Activated CD4-positive, alpha-beta memory T cell treated with anti-CD3 and anti-CD28 coated beads for 36 hours (primary cell): ENCODE results near the gene BCAP29. TPM values are rescaled to one million over a fixed set of nuclear protein-coding genes. Genes with fewer than 3 reads are reported as not detected.
A peak's percentile ranks its signal among the peaks of the same experiment; 100 is the strongest.

Experiments used
- CTCF ChIA-PET: fragments of 350-600 bp; sonication (Branson Sonifier 250); formaldehyde crosslinking; loops from one replicate; lab custom pipeline; 2021; ENCODE audit warnings: antibody characterized with exemption, inconsistent platforms; lab: Charles Lee
- POLR2A ChIA-PET: fragments of 350-600 bp; sonication (Branson Sonifier 250); formaldehyde crosslinking; loops from one replicate; lab custom pipeline; 2021; ENCODE audit warnings: antibody characterized with exemption; lab: Charles Lee
- DNase-seq: peaks from one replicate; pipeline ENCODE4 v3.0.0-alpha.2; 2020
- H3K27ac Mint-ChIP-seq: one replicate; pipeline ENCODE4 v1.8.0; 2021; ENCODE audit warnings: mixed read lengths
- H3K27me3 Mint-ChIP-seq: one replicate; pipeline ENCODE4 v1.8.0; 2021; ENCODE audit warnings: mixed read lengths
- H3K36me3 Mint-ChIP-seq: one replicate; pipeline ENCODE4 v1.8.0; 2021; ENCODE audit warnings: mixed read lengths
- H3K4me1 Mint-ChIP-seq: one replicate; pipeline ENCODE4 v1.8.0; 2021; ENCODE audit warnings: low read depth, mixed read lengths
- H3K4me3 Mint-ChIP-seq: one replicate; pipeline ENCODE4 v1.8.0; 2021; ENCODE audit warnings: mild to moderate bottlenecking, mixed read lengths
- H3K9me3 Mint-ChIP-seq: one replicate; pipeline ENCODE4 v1.8.0; 2021; ENCODE audit warnings: mixed read lengths
- intact Hi-C: fragments of 100-400 bp; cut with micrococcal nuclease; formaldehyde crosslinking; loops from one replicate; pipeline ENCODE4 v1.15.1; 2023
- total RNA-seq, 2 experiments: library from RNA; stranded (reverse); gene quantifications; one replicate each; pipeline ENCODE4 v1.2.3, GENCODE V29; 2021

The BCAP29 gene
- total RNA-seq, 2 experiments from 2014 or later = 42.3 to 42.9 TPM

DNA sequence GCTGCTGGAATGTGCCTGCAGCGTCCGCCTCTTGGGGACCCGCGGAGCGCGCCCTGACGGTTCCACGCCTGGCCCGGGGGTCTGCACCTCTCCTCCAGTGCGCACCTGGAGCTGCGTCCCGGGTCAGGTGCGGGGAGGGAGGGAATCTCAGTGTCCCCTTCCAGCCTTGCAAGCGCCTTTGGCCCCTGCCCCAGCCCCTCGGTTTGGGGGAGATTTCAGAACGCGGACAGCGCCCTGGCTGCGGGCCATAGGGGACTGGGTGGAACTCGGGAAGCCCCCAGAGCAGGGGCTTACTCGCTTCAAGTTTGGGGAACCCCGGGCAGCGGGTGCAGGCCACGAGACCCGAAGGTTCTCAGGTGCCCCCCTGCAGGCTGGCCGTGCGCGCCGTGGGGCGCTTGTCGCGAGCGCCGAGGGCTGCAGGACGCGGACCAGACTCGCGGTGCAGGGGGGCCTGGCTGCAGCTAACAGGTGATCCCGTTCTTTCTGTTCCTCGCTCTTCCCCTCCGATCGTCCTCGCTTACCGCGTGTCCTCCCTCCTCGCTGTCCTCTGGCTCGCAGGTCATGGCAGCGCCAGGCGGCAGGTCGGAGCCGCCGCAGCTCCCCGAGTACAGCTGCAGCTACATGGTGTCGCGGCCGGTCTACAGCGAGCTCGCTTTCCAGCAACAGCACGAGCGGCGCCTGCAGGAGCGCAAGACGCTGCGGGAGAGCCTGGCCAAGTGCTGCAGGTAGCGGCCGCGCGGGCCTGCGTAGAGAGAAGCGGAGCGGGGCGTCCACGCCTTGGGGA, 81.2 kb downstream of the BCAP29 start:
- Mint-ChIP-seq H3K27me3 (peaks cover 11% of the 10 kb centered on the region), H3K4me3 (peak overlapping the region; percentile 84), H3K27ac (peak overlapping the region; percentile 93), H3K36me3 (no peaks in the 10 kb centered on the region), H3K4me1 (peaks cover 30% of the 10 kb centered on the region), H3K9me3 (no peaks in the 10 kb centered on the region)
- ChIA-PET POLR2A (interaction anchor here (0.6 to 1.6 kb wide), 5 partner anchors 9 to 492 kb away, joined by 3 to 4 read pairs (median 3); partner anchors contain the start of genes COG5, DUS4L and HBP1), CTCF (interaction anchor here (0.8 to 2.4 kb wide), 11 partner anchors 27 to 218 kb away, joined by 3 to 8 read pairs (median 5); partner anchors contain the start of genes BCAP29, CBLL1, COG5 and DUS4L)
- intact Hi-C loops = loop anchor here (5.0 kb wide), 2 partner anchors 216 to 1314 kb away; no protein-coding TSS in a partner anchor
- peak; percentile 70 for DNase-seq

DNA sequence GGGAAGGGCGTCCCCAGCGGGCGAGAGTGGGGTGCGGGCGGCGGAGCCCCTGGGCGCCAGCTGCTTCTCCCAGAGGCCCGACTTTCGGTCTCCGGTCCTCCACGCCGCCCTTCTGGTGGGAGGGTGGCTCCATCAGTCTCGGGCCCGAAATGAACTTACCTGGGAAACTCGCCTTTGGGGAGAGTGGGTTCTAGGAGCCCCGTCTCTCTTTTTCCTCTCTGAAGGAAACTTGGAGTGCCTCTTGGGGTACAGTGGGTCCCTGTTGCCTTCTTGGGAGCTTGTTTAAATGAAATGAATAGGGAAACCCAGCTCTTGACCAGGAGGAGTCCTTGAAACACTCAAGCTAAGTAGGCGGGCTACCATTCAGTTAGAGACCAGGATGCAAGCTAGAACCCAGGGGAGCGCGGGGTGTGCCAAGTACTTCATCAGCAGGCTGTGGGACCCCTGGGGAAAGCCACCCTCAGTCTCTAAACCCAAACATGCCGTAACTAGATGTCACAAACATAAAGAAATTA, 81.9 kb downstream of the BCAP29 start:
- POLR2A ChIA-PET = interaction anchor here (1.5 to 1.6 kb wide), 2 partner anchors 8 to 81 kb away, joined by 3 to 4 read pairs; no protein-coding TSS in a partner anchor
- intact Hi-C loops = loop anchor here (5.0 kb wide), 2 partner anchors 215 to 1315 kb away; no protein-coding TSS in a partner anchor
- CTCF ChIA-PET = interaction anchor here (0.8 to 2.4 kb wide), 9 partner anchors 27 to 218 kb away, joined by 3 to 8 read pairs (median 5); partner anchors contain the start of genes BCAP29, CBLL1, COG5 and DUS4L
- Mint-ChIP-seq H3K36me3 (no peaks in the 10 kb centered on the region), H3K9me3 (no peaks in the 10 kb centered on the region), H3K4me3 (peak overlapping the region; percentile 84), H3K27ac (no peak overlapping the region), H3K4me1 (peaks cover 30% of the 10 kb centered on the region), H3K27me3 (peaks cover 11% of the 10 kb centered on the region)
- no peak for DNase-seq

DNA sequence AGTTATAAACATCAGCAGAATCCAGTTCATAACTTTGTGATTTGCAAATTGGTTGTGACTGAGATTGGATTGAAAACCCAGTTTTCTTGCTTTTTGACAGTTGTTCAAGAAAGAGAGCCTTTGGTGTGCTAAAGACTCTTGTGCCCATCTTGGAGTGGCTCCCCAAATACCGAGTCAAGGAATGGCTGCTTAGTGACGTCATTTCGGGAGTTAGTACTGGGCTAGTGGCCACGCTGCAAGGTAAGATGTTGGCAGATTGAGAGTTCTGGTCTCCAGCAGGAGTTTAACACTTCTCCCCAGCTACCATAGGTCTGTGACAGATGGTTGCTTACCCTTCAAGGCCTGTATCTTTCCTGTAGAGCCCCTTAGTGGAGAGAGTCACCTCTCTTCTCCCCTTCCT, 83.2 kb downstream of the BCAP29 start:
- H3K4me1 Mint-ChIP-seq = peaks cover 28% of the 10 kb centered on the region
- CTCF ChIA-PET = interaction anchor here (2.4 kb wide), 1 partner anchor 99 kb away, joined by 8 read pairs; the partner anchor contains the start of genes COG5 and DUS4L
- DNase-seq = no peak
- POLR2A ChIA-PET = no interaction called here
- no peaks in the 10 kb centered on the region for H3K36me3 Mint-ChIP-seq
- no peak overlapping the region for H3K4me3 Mint-ChIP-seq
- H3K27me3 Mint-ChIP-seq = peaks cover 11% of the 10 kb centered on the region
- H3K27ac Mint-ChIP-seq = no peak overlapping the region
- intact Hi-C loops = loop anchor here (5.0 kb wide), 2 partner anchors 214 to 1316 kb away; no protein-coding TSS in a partner anchor
- no peaks in the 10 kb centered on the region for H3K9me3 Mint-ChIP-seq

DNA sequence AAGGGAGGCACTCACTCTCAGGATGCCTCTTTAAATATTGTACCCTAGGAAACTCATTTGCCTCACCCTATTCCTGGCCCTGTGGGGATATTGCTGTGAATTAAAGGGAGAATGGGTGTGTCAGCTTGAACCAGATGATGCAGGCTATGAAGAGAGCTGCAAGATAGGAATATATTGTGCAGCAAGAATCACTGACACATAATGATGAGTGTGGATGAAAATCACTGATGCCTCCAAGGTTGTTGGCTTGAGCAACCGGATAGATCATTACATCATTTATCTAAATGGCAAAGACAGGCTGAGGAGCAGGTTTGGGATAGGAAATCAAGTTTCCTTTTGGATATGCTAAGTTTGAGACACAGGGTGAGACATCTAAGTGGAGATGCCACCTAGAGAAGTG, 86.7 kb downstream of the BCAP29 start:
- intact Hi-C loops = no loop called here
- no peak for DNase-seq
- Mint-ChIP-seq H3K27me3 (peaks cover 11% of the 10 kb centered on the region), H3K4me1 (peaks cover 16% of the 10 kb centered on the region), H3K4me3 (no peak overlapping the region), H3K36me3 (no peaks in the 10 kb centered on the region), H3K27ac (no peak overlapping the region), H3K9me3 (no peaks in the 10 kb centered on the region)
- ChIA-PET POLR2A (no interaction called here), CTCF (no interaction called here)

DNA sequence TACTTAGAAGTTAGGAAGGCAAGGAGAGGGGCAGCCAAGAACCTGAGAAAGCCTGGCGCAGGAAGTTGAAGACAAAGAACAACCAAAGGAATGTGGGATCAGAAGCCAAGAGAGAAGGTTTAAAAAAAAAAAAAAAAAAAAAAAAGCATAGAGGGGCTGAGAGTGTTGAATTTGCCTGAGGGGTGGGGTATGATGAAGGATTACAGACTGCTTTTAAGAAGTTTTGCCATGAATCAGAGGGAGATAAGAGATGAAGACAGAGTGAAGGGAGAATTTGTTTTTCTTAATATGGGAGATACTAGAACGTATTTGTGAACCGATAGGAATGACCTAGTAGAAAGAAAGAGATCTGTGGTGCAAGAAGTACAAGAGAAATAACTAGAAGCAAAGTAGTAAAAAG, 87.3 kb downstream of the BCAP29 start:
- no peak for DNase-seq
- ChIA-PET CTCF (no interaction called here), POLR2A (no interaction called here)
- Mint-ChIP-seq H3K9me3 (no peaks in the 10 kb centered on the region), H3K4me3 (no peak overlapping the region), H3K27me3 (peaks cover 8% of the 10 kb centered on the region), H3K27ac (no peak overlapping the region), H3K36me3 (no peaks in the 10 kb centered on the region), H3K4me1 (peaks cover 14% of the 10 kb centered on the region)
- intact Hi-C loops = no loop called here

DNA sequence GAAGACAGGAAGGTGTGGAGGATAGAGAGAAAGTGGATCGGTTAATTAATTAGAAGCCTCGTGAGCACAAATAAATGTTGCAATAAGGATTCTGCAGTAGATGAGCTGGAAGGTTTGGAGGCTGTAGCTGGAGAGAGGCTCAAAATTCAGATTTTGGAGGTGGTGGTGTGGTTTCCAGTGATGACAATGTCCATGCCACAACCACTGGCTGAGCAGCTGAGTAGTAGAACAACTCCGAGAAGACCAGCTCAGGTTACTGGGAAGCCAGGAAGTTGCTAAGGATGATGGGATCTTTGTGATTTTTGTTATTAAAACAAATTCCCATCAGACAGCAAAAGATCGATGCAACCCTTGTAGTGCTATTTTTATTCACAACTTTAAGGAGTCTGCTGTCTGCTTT, 88.2 kb downstream of the BCAP29 start:
- Mint-ChIP-seq H3K27me3 (peaks cover 10% of the 10 kb centered on the region), H3K27ac (no peak overlapping the region), H3K4me1 (peaks cover 15% of the 10 kb centered on the region), H3K36me3 (peaks cover 4% of the 10 kb centered on the region), H3K9me3 (no peaks in the 10 kb centered on the region), H3K4me3 (no peak overlapping the region)
- intact Hi-C loops = no loop called here
- ChIA-PET CTCF (no interaction called here), POLR2A (no interaction called here)
- peak; percentile 26 for DNase-seq

Other genes starting within 250 kb of the BCAP29 start
- gene GPR22, start 110.2 kb upstream of the BCAP29 start, total RNA-seq = not detected
- gene COG5, start 16.3 kb upstream of the BCAP29 start, total RNA-seq = 10 to 100 TPM; 38.9 to 40.7 TPM
- gene DUS4L, start 16.3 kb upstream of the BCAP29 start, total RNA-seq = 10 to 100 TPM; 11.8 to 12.4 TPM
- 1 to 10 TPM; 5.2 to 7.1 TPM for gene SLC26A4, start 80.6 kb downstream of the BCAP29 start, total RNA-seq
- 10 to 100 TPM; 38.7 to 40.4 TPM for gene CBLL1, start 163.9 kb downstream of the BCAP29 start, total RNA-seq
- not detected for gene SLC26A3, start 223.0 kb downstream of the BCAP29 start, total RNA-seq